Medulla oblongata (tissue), 1 donor: Measurements from ENCODE around the gene RERG.
"Not testable (repeated sequence)": the region's sequence is repeated elsewhere in the genome, so short reads cannot be mapped to it uniquely, and the experiment has no call there.

Experiments used
- DNase-seq: peaks from one replicate; pipeline ENCODE4 v3.0.0-alpha.2; 2015; ENCODE audit errors: extremely low spot score

RERG gene, protein sequence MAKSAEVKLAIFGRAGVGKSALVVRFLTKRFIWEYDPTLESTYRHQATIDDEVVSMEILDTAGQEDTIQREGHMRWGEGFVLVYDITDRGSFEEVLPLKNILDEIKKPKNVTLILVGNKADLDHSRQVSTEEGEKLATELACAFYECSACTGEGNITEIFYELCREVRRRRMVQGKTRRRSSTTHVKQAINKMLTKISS

DNA sequence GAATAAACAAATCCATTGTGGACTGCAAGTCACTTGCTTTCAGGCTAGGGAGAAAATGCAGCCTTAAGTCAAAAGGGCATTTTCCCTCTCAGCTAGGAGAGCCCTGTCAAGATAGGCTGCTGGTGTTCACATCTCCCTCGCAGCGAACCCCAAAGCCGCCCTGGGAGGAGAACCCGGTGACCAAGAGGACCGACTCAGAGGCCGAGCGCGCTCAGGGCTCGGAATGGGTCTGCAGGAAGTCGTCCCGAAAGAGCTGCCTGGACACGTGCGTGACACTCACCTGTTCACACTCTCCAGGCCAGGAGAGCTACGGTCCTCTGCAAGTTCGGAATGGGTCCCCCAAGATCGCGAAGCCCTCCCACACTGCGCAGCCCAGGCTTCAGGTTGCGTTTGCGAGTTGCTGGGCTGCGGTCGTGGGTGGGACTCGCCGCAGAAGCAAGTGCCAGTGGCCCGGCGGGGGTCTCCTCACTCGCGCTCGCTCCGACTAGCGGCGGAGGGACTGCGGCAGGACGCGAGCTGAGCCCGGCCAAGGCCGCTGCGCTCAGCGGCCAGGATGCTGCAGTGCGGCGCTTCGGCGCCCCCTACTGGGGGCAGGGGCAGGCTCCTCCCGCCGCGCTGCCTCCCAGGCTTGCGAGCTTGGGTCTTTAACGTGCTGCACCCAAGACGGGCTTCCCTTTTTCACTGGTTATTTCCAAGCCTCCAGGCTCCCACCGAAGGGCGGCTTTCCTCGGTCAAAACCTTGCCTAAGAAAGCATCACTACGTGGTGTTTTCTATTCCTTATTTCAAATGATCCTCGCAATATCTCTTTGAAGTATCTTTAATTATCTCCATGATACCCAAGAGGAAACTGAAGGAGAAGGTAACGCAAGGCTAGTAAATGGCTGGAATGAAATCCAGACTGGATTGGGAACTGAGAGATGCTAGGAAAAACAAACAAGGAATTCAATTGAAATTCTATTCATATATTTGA, at the start of gene RERG:
Gene RERG (minus strand): TSS at position 503 of the 971 bp plus-strand sequence. CDS start 3,928 bp downstream, outside the sequence.
- DNase-seq, result peak; percentile 90

DNA sequence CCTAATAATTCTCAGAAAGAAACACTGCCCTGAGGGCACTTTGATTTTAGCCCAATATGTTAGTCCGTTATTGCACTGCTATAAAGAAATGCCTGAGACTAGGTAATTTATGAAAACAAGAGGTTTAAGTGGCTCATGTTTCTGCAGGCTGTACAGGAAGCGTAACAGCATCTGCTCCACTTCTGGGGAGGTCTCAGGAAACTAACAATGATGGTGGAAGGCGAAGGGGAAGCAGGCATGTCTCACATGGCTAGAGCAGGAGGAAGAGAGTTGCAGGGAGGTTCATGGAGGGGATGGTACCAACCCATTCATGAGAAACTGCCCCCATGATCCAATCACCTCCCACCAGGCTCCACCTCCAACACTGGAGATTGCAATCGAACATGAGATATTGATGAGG, 49.4 kb upstream of the RERG start:
- DNase-seq, result no peak

DNA sequence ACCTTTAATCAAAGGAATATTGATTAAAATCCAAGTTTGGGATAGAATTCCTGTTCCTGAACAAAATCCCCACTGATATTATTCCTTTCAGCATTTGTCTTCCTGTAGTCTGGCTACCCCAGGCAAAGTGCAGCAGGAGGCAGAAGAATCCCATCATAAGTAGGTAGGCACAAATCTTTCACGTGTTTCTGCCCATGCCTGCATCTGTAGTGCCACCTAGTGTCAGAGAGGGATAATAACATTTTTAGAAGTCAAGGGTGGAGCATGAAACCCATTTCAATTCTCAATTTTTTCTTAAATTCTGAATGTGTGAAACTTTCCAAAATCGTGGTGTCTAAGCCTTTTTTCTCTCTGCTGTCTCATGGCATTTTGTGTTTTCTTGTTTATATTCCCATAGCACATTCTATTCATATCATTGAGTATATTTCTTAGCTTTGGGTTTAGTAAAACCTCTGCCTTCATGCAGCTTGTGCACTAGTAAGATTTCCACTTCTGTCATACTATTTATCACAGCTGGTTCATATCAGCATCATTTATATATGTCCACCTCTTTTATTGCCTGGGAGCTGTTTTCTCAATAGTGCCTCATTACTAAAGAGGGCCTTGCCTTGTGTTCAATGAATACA, 47.8 kb upstream of the RERG start:
- DNase-seq, result peak; percentile 79

DNA sequence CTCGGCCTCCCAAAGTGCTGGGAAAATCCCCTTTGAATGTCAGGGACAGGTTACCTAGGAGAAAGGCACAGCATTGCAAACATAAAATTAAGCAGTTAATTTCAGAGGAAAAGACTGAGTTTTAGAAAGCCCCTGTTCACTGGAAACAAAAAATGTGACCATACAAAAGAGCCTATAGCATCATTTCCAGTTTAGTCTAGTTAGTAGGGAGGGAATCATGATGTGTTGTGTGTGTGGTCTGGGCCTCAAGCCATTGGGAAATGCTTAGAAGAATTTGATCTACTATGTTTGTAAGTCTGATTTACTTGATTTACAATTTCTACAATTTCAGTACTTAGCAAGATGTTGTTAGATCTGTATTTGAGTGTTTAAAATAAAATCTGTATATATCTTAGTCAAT, 47.1 kb upstream of the RERG start:
- no peak for DNase-seq

DNA sequence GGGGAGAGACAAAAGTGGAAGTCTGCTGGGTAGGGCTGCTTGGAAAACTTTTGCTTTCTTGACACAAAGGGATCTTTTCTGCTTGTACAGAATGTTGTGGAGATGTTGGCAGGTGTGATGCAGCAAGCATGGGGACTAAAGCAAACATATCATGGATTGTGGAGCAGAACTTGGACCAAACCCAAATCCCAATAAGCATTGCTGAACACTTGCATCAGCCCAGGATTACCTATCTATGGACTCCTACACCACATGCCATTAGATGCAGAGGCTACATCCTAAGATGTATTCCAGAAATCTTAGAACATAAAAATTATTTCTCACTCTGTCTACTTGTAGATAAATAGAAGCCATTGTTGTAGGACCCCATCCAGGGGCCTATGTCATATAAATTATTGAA, 44.7 kb upstream of the RERG start:
- no peak for DNase-seq

DNA sequence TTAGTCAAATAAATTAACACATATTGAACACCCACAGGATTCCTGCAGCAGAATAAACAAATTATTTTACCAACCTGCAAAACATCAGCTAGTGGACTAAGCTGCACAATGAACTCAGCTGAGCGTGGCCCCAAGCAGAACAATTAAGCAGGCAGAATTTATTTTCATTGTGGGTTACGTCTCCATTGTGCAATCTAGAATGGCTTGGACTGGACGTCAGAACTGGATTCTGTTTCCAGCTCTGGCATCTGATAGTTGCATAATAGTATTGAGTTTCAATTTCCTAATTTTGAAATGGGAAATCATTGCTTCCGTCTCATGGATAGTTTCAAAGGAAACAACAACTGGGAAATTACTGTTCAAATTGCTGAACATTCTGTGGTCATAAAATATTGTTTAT, 35.5 kb upstream of the RERG start:
- DNase-seq, result no peak

DNA sequence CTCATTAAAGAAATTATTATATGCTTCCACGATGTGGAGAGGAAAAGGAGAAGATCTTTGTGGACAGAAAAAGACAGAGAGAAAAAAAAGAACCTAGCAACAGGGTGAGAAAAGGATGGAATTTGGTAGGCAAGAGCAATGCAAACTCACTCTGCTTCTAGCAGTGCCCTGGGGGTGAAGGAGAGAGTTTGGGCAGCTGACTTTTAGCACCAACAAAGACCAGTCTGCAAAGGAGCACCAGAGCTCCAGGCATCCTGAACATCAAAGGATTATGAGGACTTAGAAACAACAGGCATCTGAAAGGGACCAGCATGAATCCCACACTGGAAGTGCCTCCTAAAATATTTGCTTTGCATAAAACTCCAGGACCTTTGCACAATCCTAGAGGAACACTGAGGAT, 32.8 kb upstream of the RERG start:
- DNase-seq, result no peak

DNA sequence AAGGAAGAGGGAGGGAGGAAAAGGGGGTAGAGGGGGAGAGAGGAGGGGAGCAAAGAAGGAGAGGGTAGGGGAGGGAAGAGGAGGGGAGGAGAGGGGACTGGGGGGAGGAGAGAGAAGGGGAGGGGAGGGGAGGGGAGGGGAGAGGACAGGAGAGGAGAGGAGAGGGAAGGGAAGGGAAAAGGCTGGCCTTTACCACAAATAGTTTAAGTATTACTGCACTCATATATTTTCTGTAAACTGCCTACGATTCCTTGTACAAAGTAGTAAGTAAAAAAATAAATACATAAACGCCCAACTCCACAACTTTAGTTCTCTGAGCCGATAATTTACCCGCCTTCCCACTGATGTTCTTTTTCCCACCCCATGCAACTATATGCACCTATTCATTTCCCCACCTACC, 23.7 kb upstream of the RERG start:
- no peak for DNase-seq

DNA sequence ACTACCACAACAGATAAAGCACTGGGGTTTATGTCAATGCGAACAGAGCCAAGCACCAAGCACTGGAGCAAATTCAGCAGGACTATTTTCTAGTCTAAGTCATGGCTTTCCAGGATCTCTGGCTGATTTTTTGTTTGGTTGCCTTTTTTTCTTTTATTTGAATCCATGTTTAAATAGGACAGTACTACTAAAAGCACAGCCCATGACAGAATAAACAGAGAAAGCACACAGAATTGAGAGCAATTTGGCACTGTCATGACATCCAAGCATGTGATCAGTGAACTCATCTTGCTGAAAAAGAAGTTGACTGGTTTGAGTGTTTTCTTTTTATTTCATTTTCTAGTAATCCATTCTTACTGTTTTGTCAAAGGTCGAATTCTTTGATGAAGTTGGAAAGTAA, 23.1 kb upstream of the RERG start:
- no peak for DNase-seq

DNA sequence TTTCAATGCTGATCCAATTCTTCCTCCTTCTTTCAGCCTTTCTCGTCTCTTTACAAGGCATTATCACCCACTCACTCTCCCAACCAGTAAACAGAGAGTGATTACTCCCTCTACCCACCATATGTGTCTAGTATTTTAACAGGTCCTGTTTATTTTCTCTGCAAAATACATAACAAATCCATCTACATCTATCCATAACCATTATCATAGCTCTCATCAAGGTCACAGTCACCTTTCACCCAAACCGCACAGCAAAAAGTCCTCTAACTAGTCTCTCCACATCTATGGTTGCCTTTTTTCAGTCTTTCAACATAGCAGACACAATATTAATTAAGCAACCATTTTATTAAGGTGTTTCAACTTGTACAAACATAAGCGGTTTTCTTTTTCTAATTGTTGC, 21.9 kb upstream of the RERG start:
- no peak for DNase-seq

DNA sequence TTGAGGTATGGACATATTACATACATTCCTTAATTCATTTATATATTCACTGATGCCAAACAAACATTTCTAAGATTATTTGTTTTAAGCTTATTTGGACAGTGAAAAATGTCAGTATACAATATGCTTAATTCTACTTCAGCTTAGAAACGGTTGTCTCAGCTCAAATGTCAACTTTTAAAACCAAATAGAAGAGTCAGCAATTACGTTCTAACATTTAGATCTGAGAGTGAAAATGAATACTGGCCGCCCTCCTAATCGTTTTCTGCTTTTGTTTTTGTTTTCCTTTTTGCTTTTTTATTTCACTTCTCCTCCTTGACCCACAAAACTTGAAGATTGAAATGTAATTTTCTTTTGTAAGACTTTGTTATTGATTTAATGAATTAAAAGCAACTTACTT, 19.7 kb upstream of the RERG start:
- no peak for DNase-seq

DNA sequence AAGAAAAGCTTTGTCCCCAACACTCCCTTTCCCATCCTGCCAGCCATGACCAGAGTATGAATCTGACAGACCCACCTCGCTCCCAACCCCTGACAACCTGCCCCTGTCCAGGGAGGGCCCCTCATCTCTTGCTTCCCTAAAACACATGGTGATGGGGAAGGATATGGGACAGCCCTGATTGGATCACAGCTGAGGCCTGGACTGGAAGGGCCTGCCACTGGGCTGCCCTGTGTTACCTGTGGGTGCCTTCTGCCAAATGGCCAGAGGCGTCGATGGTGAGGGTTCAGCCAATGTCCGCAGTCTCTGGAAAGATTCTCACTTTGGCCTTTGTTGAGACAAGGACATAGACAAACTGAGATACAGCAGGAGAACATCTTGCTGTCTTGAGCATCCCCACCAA, 13.3 kb upstream of the RERG start:
- DNase-seq, result no peak

DNA sequence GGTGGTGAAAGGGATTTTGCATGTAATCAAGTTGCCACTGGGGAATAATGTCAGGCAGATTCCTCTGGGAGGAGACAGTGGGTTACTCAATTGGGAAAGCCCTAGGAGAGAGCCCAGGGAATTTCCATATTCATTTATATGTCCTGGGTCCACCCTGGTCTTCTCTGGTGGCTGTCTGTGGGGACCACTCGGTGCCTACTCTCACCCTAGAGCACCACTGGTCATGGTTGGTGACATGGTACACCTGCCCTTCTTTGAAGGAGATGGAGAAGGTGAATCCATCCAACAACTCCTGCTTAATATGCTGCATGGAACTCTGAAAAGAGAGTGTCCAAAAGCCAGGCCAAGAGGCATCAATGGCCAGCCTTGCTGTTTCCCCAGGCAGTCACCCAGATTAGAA, 12.8 kb upstream of the RERG start:
- DNase-seq, result no peak

DNA sequence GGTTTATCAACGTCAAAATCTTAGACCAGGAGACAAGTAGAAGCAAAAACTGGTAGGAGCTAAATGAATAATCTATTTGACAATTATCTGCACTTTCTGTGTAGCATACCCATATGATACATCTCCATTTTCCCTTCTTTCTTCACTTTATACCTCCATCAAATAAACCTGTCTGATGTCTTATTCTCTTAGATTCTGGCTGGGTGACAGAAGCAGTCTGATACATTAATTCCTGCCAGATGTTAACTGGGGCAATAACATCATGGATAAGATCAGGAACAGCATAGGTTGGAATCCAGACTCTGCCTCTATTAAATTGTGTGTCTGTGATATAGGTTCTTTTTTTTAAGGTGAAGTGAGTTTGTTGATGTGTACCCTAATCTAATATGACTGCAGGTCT, 11.7 kb upstream of the RERG start:
- DNase-seq, result no peak

DNA sequence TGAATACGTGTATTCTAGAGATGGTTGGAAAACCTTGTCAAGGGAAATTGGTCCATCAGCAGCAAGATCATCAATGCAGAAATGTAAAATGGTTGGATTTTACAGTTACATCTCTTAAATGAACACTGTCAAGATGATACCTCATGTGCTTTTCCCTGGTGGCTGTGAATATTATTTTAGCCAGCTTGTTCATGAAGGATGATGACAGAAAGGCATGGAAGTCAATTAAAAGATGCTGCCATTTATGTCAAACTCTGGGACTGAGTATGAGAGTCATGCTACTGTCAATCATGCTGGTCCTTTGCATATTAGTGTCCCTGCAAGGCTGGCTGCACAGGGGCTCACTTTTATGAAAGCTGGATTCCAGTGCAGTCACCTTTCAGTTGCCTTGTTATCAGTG, 10.3 kb upstream of the RERG start:
- no peak for DNase-seq

DNA sequence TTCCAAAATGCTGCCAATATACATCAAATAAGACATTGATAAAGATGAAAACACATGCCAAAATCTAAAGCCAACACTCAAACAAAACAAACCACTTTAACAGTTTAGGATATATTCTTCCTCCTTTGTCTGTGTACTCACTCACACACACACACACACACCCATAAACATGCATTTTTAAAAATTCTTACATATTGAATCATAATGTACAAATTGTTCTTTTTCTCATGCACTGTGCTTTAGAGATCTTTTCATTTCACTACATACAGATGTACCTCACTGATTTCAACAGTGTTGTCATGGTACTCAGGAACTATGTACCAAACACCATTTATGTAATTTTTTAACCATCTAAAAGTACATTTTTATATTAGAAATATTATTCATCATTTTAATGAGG, 9.5 kb upstream of the RERG start:
- DNase-seq, result no peak

DNA sequence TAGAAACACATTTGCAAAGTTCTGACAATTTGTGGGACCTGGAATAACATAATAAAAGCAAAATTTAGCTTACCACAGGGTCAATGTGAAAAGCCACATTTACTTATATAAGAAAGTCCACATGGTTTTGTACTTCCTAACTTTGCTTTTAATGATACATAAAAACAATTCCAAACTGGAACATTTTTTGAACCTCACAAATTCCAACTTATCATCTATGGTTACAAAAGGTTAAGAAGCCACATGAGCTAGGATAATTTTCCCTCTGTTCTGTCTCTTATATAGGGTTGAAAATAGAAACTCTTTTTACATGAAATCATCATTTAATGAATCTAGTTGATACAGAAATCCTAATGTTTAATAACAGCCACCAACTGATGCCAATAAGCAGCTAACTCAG, 8.9 kb upstream of the RERG start:
- DNase-seq, result no peak

DNA sequence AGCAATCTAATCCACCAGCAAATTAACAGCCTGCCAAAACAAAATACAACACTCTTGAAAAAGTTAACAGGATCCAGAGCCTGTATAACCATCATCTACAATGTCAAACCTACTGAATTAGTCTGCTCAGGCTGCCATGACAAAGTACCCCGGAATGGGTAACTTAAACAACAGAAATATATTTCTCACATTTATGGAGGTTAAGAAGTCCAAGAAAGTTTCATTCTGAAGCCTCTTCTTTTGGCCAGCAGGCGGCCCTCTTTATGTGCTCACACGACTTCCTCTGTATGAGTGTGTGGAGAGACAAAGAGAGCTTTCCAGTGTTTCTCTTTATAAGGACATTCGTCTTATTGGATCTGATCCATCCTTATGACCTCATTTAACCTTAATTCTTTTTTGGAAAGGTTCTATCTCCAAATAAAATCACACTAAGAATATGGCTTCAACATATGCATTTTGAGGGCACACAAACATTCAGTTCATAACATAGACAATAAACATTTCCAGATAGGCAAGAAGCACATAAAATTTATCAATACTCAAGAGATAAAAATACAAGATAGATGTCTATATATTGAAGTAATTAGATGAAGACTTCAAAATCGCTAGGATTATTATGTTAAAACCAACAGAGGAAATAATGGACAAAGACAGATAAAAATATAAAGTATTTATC, 5.9 kb upstream of the RERG start:
- DNase-seq, result peak; percentile 51

DNA sequence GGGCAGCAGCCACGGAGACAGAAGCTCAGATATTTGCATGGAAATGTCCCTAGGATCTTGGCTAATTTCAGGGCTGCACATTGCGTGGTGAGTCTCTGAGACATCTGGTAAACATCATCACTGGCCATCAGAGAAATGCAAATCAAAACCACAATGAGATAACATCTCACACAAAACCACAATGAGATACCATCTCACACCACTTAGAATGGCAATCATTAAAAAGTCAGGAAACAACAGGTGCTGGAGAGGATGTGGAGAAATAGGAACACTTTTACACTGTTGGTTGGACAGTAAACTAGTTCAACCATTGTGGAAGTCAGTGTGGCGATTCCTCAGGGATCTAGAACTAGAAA, 4.6 kb upstream of the RERG start:
- DNase-seq, result not testable (repeated sequence)

DNA sequence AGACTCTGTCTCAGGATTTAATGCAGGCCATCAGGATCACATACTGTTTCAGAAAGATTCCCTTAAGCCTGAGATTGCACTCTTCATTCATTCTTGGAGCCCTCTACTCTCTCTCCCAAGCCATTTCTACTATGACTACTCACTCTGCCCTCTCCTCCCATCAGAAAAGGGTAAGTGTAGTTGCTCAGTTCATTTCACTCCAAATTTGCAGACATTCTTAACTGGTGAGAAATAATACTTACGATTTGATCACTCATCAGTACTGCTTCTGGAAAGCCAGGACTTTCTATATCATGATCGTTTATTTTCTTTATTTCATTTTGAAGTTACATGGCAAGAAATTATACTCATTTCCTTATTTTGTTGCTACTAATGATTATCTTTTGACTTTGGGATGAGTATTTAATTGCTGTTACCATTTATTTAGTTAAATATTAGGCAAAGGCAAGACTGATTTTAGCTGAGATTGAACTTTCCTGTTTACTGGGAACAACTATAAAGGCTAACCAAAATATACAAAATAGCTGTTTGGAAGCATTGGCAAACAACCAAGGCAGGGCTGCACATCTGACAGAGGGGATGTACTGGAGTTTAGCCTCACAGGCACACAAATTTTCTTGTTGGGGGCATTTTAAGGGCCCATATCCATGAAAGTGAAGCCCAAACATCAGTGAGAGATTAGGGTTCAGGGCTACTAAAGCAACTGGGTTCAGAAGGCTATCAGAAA, 4.1 kb upstream of the RERG start:
- no peak for DNase-seq

DNA sequence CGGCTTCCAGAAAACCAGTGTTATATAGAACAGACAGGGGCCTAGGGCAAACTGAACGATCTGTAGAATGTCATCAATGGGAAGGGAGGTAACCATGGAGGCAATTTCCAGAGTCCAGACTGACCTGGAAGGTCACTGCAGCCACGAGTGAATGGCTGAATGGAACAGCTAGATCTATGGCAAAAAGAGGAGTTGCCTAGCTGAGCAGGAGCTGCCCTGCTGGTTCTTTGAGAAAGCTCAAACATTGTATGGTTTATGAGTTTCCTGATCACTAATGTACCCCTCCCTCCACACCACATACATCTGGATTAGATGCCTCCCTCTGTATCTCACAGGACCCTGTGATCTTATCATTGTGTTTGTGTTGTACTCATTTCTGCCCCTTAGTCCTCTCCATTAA, 1.0 kb upstream of the RERG start:
- DNase-seq, result no peak

DNA sequence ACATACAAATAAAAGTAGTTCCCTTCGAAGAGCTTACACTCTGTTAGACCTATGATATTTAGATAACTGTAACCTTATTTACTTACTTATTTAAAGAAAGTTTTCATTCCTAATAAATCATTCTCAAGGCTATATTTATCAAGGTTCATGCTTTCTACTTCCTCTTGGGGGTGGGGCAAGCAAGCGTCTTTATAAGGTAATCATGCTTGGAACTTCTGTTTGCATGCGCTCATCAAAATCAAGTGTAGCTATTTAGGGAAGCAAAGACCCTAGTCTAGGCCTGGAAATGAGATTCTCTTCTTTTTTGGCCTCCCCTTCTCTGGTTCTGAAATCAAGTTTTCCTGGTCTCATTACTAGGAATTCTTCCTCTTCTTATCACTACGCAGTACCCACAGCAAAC, 766 bp downstream of the RERG start:
- DNase-seq, result no peak
